ENCODE results near the gene CD40. TPM values are rescaled to one million over a fixed set of nuclear protein-coding genes. Genes with fewer than 3 reads are reported as not detected.

The CD40 gene
- total RNA-seq, 1 experiment from 2014 or later = 7.8 TPM

DNA sequence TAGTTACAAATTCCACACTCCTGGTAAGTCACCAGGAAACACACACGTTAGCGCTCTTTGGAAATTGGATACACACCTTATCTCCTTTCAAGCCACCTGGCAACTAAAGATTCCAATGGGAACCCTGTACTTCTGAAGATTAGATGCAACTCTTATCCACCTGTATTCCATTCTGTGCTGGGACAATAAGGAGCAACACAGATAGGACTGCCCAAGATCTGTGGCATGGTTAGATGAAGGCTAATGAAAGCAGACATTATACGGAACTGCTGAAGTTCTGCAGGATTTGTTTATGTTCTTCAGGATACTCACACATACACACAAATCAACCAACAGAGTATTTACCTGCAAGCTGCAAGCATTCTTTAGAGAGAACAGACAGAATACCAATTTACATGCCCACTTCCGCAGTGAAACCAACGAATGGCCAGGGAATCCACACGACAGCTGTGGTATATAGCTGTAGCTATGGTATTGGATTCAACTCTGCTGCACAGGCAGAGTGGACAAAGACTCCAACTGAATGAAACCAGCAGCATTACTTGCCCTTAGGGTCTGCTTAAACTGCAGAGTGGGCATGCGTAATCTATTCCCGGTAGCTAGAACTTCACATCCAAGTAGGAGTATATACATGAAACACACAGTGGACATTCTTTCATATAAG lies 40.3 kb upstream of the CD40 start:
- H2BK20ac ChIP-seq (ENCODE audit: low read depth, low read length, poor library complexity, severe bottlenecking) = no peak overlapping the region
- no peak overlapping the region for H3K14ac ChIP-seq (ENCODE audit: insufficient read depth, low read length)
- H3K79me2 ChIP-seq (ENCODE audit: insufficient read depth, low read length) = peaks cover 2% of the 10 kb centered on the region; the same call in 1 of the 2 replicates
- no peak for DNase-seq
- no peak overlapping the region for H2BK120ac ChIP-seq (ENCODE audit: low read depth, low read length, poor library complexity, severe bottlenecking)
- WGBS (ENCODE audit: extremely low coverage, insufficient read length, low lambda C conversion rate) = no CpG with 5 or more reads among the region's 8 CpGs
- no peak overlapping the region for H4K5ac ChIP-seq (ENCODE audit: insufficient read length, low read depth, low read length)
- no peaks in the 10 kb centered on the region for H3K27me3 ChIP-seq (ENCODE audit: insufficient read depth, low read length)
- peaks cover 7 to 31% (median 19%) of the 10 kb centered on the region in 3 experiments for H3K36me3 Mint-ChIP-seq (ENCODE audit: insufficient read depth in 1 of 3, low read depth in 3 of 3)
- H4K8ac ChIP-seq (replicated peaks; ENCODE audit: insufficient read length, low read depth, low read length) = no peak overlapping the region
- TF ChIP-seq, protein P1, sequence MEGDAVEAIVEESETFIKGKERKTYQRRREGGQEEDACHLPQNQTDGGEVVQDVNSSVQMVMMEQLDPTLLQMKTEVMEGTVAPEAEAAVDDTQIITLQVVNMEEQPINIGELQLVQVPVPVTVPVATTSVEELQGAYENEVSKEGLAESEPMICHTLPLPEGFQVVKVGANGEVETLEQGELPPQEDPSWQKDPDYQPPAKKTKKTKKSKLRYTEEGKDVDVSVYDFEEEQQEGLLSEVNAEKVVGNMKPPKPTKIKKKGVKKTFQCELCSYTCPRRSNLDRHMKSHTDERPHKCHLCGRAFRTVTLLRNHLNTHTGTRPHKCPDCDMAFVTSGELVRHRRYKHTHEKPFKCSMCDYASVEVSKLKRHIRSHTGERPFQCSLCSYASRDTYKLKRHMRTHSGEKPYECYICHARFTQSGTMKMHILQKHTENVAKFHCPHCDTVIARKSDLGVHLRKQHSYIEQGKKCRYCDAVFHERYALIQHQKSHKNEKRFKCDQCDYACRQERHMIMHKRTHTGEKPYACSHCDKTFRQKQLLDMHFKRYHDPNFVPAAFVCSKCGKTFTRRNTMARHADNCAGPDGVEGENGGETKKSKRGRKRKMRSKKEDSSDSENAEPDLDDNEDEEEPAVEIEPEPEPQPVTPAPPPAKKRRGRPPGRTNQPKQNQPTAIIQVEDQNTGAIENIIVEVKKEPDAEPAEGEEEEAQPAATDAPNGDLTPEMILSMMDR (conservative IDR thresholded peaks at IDR 0.05) = no peak
- H3K27me3 Mint-ChIP-seq (ENCODE audit: low read depth) = no peaks in the 10 kb centered on the region
- peaks cover 17% of the 10 kb centered on the region for H3K4me1 ChIP-seq (ENCODE audit: insufficient read depth, low read length)
- no peak overlapping the region for H2BK5ac ChIP-seq (ENCODE audit: insufficient read length, low read length)
- H3K9ac ChIP-seq (ENCODE audit: extremely low read depth, insufficient read length, low read length) = no peak overlapping the region
- no peaks in the 10 kb centered on the region for H3K23me2 ChIP-seq (ENCODE audit: insufficient read length, low read depth, low read length, poor library complexity, severe bottlenecking)
- no peak overlapping the region for H2AFZ ChIP-seq (ENCODE audit: low read length)
- H3K23ac ChIP-seq (ENCODE audit: insufficient read length, low read depth, low read length) = no peak overlapping the region
- no peaks in the 10 kb centered on the region for H3K9me3 ChIP-seq (ENCODE audit: control insufficient read depth, low read depth, low read length)
- no peak overlapping the region for H2BK15ac ChIP-seq (ENCODE audit: low read depth, low read length)
- H3K79me1 ChIP-seq (ENCODE audit: insufficient read depth, low read depth, low read length, poor library complexity, severe bottlenecking) = peaks cover 3% of the 10 kb centered on the region
- H2BK12ac ChIP-seq (ENCODE audit: insufficient read length, low read depth, low read length) = no peak overlapping the region
- no peak overlapping the region for H3K18ac ChIP-seq (ENCODE audit: insufficient read length, low read depth, low read length)
- no peak overlapping the region for H3K4ac ChIP-seq (ENCODE audit: low read depth, low read length)
- H3K4me3 Mint-ChIP-seq = no peak overlapping the region
- H4K91ac ChIP-seq (ENCODE audit: insufficient read length, low read depth, low read length) = no peak overlapping the region
- 0 out of 7 replicates have a peak overlapping the region, but pooled peaks of 1 of the 3 experiments have one; percentile 9 for H3K27ac Mint-ChIP-seq
- no peak overlapping the region for H3K27ac ChIP-seq (ENCODE audit: insufficient read length, low read depth, low read length)
- H2AK5ac ChIP-seq (ENCODE audit: insufficient read length, low read length) = no peak overlapping the region
- peaks cover 31 to 33% of the 10 kb centered on the region in 2 experiments for H3K4me1 Mint-ChIP-seq
- H3K56ac ChIP-seq (ENCODE audit: insufficient read length, low read depth, low read length) = no peak overlapping the region
- no peaks in the 10 kb centered on the region for H4K20me1 ChIP-seq (ENCODE audit: control insufficient read depth, insufficient read depth, insufficient read length)
- no peak overlapping the region for H3T11ph ChIP-seq (ENCODE audit: low read length)
- no peak overlapping the region for H3K4me2 ChIP-seq (ENCODE audit: insufficient read depth, insufficient read length, low read length)
- no peaks in the 10 kb centered on the region for H3K9me3 Mint-ChIP-seq
